GM19240 (cell line): ENCODE measurements around the gene NCF1.
"Not testable (repeated sequence)": the region's sequence is repeated elsewhere in the genome, so short reads cannot be mapped to it uniquely, and the experiment has no call there.

Experiments used
- DNase-seq: peaks from one replicate; pipeline ENCODE4 v3.0.0; 2011; ENCODE audit warnings: low spot score; ENCODE audit not compliant: insufficient read length

The NCF1 gene

GRCh38 chr7:74788369-74789150, 14.7 kb downstream of the NCF1 start:
- not testable (repeated sequence) for DNase-seq

GRCh38 chr7:74789200-74789736, 15.5 kb downstream of the NCF1 start:
- DNase-seq: not testable (repeated sequence)

- not testable (repeated sequence) for DNase-seq
Observed at GRCh38 chr7:74797848-74798622, 24.2 kb downstream of the NCF1 start.

GRCh38 chr7:74798644-74799043, 24.8 kb downstream of the NCF1 start:
- DNase-seq: not testable (repeated sequence)

GRCh38 chr7:74815882-74816281, 42.1 kb downstream of the NCF1 start:
- DNase-seq: not testable (repeated sequence)

GRCh38 chr7:74820146-74820805, 46.5 kb downstream of the NCF1 start:
- DNase-seq: not testable (repeated sequence)

GRCh38 chr7:74821259-74821658, 47.4 kb downstream of the NCF1 start:
- not testable (repeated sequence) for DNase-seq

GRCh38 chr7:74829959-74830358, 56.1 kb downstream of the NCF1 start:
- not testable (repeated sequence) for DNase-seq

- DNase-seq: not testable (repeated sequence)
Observed at GRCh38 chr7:74830411-74830810, 56.6 kb downstream of the NCF1 start.
